ENCODE results near the gene MYO18A.
"Not testable (repeated sequence)": the region's sequence is repeated elsewhere in the genome, so short reads cannot be mapped to it uniquely, and the experiment has no call there.

The MYO18A gene

GRCh38 chr17:29194669-29195068, 14.5 kb upstream of the MYO18A start:
- DNase-seq (ENCODE audit: low spot score) = no peak

- no peak for DNase-seq (ENCODE audit: low spot score)
Observed at GRCh38 chr17:29193146-29193545, 12.9 kb upstream of the MYO18A start.

- DNase-seq (ENCODE audit: low spot score) = no peak
Observed at GRCh38 chr17:29190592-29191207, 10.5 kb upstream of the MYO18A start.

GRCh38 chr17:29190039-29190438, 9.8 kb upstream of the MYO18A start:
- DNase-seq (ENCODE audit: low spot score) = no peak

GRCh38 chr17:29189355-29189754, 9.2 kb upstream of the MYO18A start:
- no peak for DNase-seq (ENCODE audit: low spot score)

GRCh38 chr17:29181226-29181625, 1.0 kb upstream of the MYO18A start:
- DNase-seq (ENCODE audit: low spot score) = no peak

- no peak for DNase-seq (ENCODE audit: low spot score)
Observed at GRCh38 chr17:29180788-29181160, 576 bp upstream of the MYO18A start.

- peak; percentile 29 for DNase-seq (ENCODE audit: low spot score)
Observed at GRCh38 chr17:29179232-29180033, 765 bp downstream of the MYO18A start.

- DNase-seq (ENCODE audit: low spot score) = no peak
Observed at GRCh38 chr17:29178750-29179231, 1.4 kb downstream of the MYO18A start.

GRCh38 chr17:29177871-29178749, 2.1 kb downstream of the MYO18A start:
- DNase-seq (ENCODE audit: low spot score) = no peak

- no peak for DNase-seq (ENCODE audit: low spot score)
Observed at GRCh38 chr17:29177541-29177870, 2.7 kb downstream of the MYO18A start.

GRCh38 chr17:29176558-29177351, 3.4 kb downstream of the MYO18A start:
- peak; percentile 59 for DNase-seq (ENCODE audit: low spot score)

GRCh38 chr17:29175349-29175748, 4.8 kb downstream of the MYO18A start:
- DNase-seq (ENCODE audit: low spot score) = no peak

- DNase-seq (ENCODE audit: low spot score) = no peak
Observed at GRCh38 chr17:29172589-29172988, 7.6 kb downstream of the MYO18A start.

- no peak for DNase-seq (ENCODE audit: low spot score)
Observed at GRCh38 chr17:29170682-29171081, 9.5 kb downstream of the MYO18A start.

GRCh38 chr17:29169806-29170591, 10.2 kb downstream of the MYO18A start:
- no peak for DNase-seq (ENCODE audit: low spot score)

GRCh38 chr17:29168759-29169126, 11.5 kb downstream of the MYO18A start:
- DNase-seq (ENCODE audit: low spot score) = not testable (repeated sequence)

- DNase-seq (ENCODE audit: low spot score) = no peak
Observed at GRCh38 chr17:29168079-29168758, 12.0 kb downstream of the MYO18A start.

GRCh38 chr17:29167393-29168078, 12.7 kb downstream of the MYO18A start:
- DNase-seq (ENCODE audit: low spot score) = no peak

GRCh38 chr17:29166507-29166887, 13.7 kb downstream of the MYO18A start:
- DNase-seq (ENCODE audit: low spot score) = no peak

Data from RKO (cell line).